SHP77 (cell line): ENCODE data around the gene CDKAL1.

Experiments used
- DNase-seq, 2 experiments: peaks; one replicate each; lab custom pipeline; 2025; lab: John Stamatoyannopoulos, UW

CDKAL1 gene

GRCh38 chr6:21258665-21259064, 724.4 kb downstream of the CDKAL1 start:
- DNase-seq = no peak

DNA sequence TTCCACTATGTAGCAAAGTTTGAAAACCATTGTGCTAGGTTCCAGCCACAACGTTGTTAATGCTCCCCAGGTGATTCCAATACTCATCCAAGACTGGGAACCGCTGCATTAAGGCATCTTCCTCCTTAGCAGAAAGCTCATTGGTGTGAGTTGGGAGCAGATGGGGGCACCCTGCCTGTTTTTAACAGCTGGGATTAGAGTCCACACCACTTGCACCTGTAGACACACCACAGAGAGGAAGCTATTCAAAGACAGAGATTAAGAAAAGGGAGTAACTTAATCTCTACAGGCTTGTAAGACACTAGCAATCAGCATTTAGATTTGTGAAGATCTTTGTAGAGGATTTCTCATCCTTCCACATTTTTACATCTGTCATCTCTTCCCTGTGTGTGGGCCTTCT, 725.4 kb downstream of the CDKAL1 start:
- DNase-seq = no peak

GRCh38 chr6:21262504-21262903, 728.2 kb downstream of the CDKAL1 start:
- DNase-seq = no peak

GRCh38 chr6:21263531-21264287, 729.5 kb downstream of the CDKAL1 start:
- DNase-seq = peak; percentile 10 to 49

GRCh38 chr6:21264288-21265033, 730.2 kb downstream of the CDKAL1 start:
- peak in 1 of 2 experiments; percentile 18 for DNase-seq

- DNase-seq = no peak
Observed at GRCh38 chr6:21265034-21265729, 730.9 kb downstream of the CDKAL1 start.

DNA sequence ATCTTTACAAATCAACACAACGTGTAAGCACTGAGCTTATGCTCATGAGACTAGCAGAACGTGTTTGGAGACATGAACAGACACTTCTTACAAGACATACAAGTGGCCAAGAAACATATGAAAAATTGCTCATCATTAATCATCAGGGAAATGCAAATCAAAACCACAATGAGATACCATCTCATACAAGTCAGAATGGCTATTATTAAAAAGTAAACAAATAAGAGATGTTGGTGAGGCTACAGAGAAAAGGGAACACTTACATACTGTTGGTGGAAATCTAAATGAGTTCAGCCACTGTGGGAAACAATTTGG, 731.4 kb downstream of the CDKAL1 start:
- DNase-seq = no peak

GRCh38 chr6:21270636-21271201, 736.5 kb downstream of the CDKAL1 start:
- no peak for DNase-seq

GRCh38 chr6:21271428-21272155, 737.3 kb downstream of the CDKAL1 start:
- no peak for DNase-seq

- DNase-seq = no peak
Observed at GRCh38 chr6:21273451-21273850, 739.2 kb downstream of the CDKAL1 start.

GRCh38 chr6:21274851-21275250, 740.6 kb downstream of the CDKAL1 start:
- no peak for DNase-seq

DNA sequence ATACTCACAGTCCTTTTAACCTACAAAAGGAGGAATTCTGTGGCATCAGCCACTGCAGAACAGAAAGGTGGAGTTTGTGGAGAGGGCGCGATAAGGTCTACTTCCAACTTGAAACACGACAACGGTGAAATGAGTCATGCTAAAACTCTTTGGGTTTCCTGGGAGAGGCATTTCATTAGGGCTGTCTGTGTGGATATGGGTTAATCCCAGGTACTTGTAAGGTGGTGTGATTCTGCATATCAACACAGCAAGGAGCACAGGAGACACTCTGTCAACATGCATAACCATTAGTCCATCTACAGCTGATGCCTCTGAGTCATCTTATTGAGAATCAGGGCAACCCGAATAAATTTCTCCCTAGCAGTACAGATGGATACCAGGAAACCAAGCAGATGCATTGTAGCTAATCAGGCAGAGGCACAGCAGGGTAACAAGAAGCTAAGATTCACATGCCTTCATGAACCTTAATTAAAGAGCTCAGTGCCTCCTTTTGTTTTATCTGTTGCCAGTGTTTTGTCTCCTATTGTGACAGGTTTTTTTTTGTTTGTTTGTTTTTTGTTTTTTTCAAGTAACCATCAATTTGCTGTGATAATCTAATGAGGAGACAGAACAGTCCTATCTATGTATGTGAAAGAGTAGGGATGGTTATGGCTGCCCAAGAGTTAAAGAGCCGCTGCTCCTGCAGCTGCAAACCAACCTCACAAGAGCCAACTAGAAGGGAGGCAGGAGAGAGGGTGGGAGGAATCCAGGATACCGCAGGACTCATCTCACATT, 743.5 kb downstream of the CDKAL1 start:
- no peak for DNase-seq

DNA sequence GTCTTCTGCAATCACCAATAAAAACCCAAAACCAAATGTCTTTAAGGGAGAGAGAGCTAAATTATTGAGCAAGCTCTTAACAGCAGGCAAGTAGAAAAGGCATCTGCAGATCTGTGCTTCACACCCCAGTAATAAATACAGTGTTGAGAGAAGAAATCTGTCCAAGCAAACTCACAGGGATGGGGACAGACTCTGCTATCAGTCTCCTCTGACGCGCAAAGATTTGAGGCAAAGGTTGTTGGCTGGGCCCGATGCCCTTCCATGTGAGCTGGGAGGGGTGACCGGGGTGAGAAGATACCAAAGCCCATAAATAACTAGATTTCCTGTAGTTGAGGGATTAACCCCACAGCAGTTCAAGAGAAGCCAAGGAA, 744.1 kb downstream of the CDKAL1 start:
- DNase-seq = no peak

DNA sequence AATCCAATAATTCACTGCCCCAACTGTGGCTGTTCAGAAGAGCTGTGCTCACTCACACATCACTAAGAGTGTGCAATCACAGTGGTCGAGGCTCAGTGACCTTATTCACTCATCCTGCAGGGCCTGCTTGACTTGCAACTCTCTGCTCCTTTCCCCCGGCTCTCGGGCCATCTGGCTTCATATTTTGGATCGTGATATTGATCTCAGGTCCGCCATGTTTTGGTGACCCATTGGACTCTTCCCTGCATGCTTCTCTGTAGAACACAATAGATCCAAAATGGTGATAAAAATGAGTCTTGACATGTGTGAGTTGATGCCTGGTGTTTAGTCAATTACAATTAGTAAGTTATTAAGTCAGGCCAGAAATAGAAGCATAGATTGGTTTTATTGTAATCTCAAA, 745.4 kb downstream of the CDKAL1 start:
- DNase-seq = no peak

GRCh38 chr6:21281366-21281765, 747.1 kb downstream of the CDKAL1 start:
- no peak for DNase-seq
